AG04450 (cell line): ENCODE data around the gene FKBP6. TPM values are rescaled to one million over a fixed set of nuclear protein-coding genes. Genes with fewer than 3 reads are reported as not detected.
"Not testable (repeated sequence)": the region's sequence is repeated elsewhere in the genome, so short reads cannot be mapped to it uniquely, and the experiment has no call there.

Source experiments
- CTCF ChIA-PET: fragments of 300-600, 350-600 bp; formaldehyde crosslinking; extraction: SDS; loops from one replicate; lab custom pipeline; 2022; ENCODE audit warnings: antibody characterized with exemption, inconsistent platforms; lab: Charles Lee
- POLR2A ChIA-PET: fragments of 350-600 bp; formaldehyde crosslinking; extraction: SDS; loops from one replicate; lab custom pipeline; 2021; ENCODE audit warnings: antibody characterized with exemption, inconsistent platforms; lab: Yijun Ruan, JAX
- DNase-seq: peaks from one replicate; pipeline ENCODE4 v3.0.0-alpha.2; 2011; ENCODE audit warnings: low read depth, low spot score
- H3K27ac ChIP-seq: one replicate; pipeline ENCODE4 v1.5.1; 2012; ENCODE audit warnings: low read depth, low read length, control low read depth
- H3K27me3 ChIP-seq: one replicate; pipeline ENCODE4 v1.6.0; 2012; ENCODE audit warnings: low read length; ENCODE audit not compliant: control insufficient read depth, insufficient read depth
- H3K4me3 ChIP-seq: 2 replicates; pipeline ENCODE4 v1.5.1; 2011; ENCODE audit warnings: mild to moderate bottlenecking, low read depth, low read length, control low read depth
- H3K9me3 ChIP-seq: 2 replicates; pipeline ENCODE4 v1.5.1; 2012; ENCODE audit warnings: low read length; ENCODE audit not compliant: control insufficient read depth, insufficient read depth
- CTCF ChIP-seq: IDR thresholded peaks from 2 replicates; pipeline ENCODE4 v1.5.1; 2011; ENCODE audit warnings: low read depth, low read length, control low read depth, inconsistent platforms
- polyA minus RNA-seq: library from RNA; depleted of rRNA, polyadenylated mRNA; stranded (reverse); fragments of >200 nt; gene quantifications from 2 replicates; pipeline ENCODE4 v1.2.3, GENCODE V29; 2011; rRNA and poly(A)+ RNA removed
- polyA plus RNA-seq: library from polyadenylated mRNA; depleted of rRNA; stranded (reverse); fragments of >200 nt; gene quantifications from 2 replicates; pipeline ENCODE4 v1.2.3, GENCODE V29; 2011; rRNA removed

FKBP6 gene
- polyA plus RNA-seq (not detected in 2 replicates), polyA minus RNA-seq (not detected in 2 replicates)

GRCh38 chr7:73327922-73328321, at the start of gene FKBP6, which contains the start of gene TRIM50:
Gene FKBP6, plus strand, starts transcription at chr7:73328161. Its CDS starts 268 bp downstream, at chr7:73328429.
Gene TRIM50, minus strand, starts transcription at chr7:73328082. Its CDS starts 3,295 bp downstream, at chr7:73324787.
- H3K27me3 ChIP-seq, POLR2A ChIA-PET, H3K27ac ChIP-seq, H3K4me3 ChIP-seq, DNase-seq, H3K9me3 ChIP-seq: not testable (repeated sequence)
- CTCF ChIA-PET: interaction anchor here (0.6 kb wide), 1 partner anchor 193 kb away, joined by 3 read pairs; no protein-coding TSS in a partner anchor

GRCh38 chr7:73297235-73297634, 30.7 kb upstream of the FKBP6 start:
- H3K27me3 ChIP-seq, H3K27ac ChIP-seq, H3K9me3 ChIP-seq, DNase-seq, H3K4me3 ChIP-seq, POLR2A ChIA-PET, CTCF ChIA-PET: not testable (repeated sequence)

- POLR2A ChIA-PET, CTCF ChIA-PET, H3K4me3 ChIP-seq, H3K9me3 ChIP-seq, DNase-seq, H3K27me3 ChIP-seq, H3K27ac ChIP-seq: not testable (repeated sequence)
Observed at GRCh38 chr7:73297706-73298105, 30.3 kb upstream of the FKBP6 start.

- H3K4me3 ChIP-seq, DNase-seq, H3K27ac ChIP-seq, POLR2A ChIA-PET, H3K9me3 ChIP-seq, H3K27me3 ChIP-seq, CTCF ChIA-PET: not testable (repeated sequence)
Observed at GRCh38 chr7:73299812-73300211, 28.1 kb upstream of the FKBP6 start.

- H3K4me3 ChIP-seq, DNase-seq, CTCF ChIA-PET: not testable (repeated sequence)
Observed at GRCh38 chr7:73301108-73301507, 26.9 kb upstream of the FKBP6 start.

GRCh38 chr7:73302846-73303245, 25.1 kb upstream of the FKBP6 start:
- H3K27ac ChIP-seq, H3K4me3 ChIP-seq, CTCF ChIA-PET, H3K9me3 ChIP-seq, DNase-seq, H3K27me3 ChIP-seq, POLR2A ChIA-PET: not testable (repeated sequence)

More at GRCh38 chr7:73301108-73301507, 26.9 kb upstream of the FKBP6 start:
- H3K27ac ChIP-seq, H3K27me3 ChIP-seq, POLR2A ChIA-PET, H3K9me3 ChIP-seq: not testable (repeated sequence)

GRCh38 chr7:73303546-73303945, 24.4 kb upstream of the FKBP6 start:
- no peak for TF ChIP-seq CTCF
- Histone ChIP-seq H3K27me3 (no peaks in the 10 kb centered on the region), H3K27ac (no peak overlapping the region), H3K9me3 (no peaks in the 10 kb centered on the region; the same call in 1 of the 2 replicates), H3K4me3 (no peak overlapping the region)
- ChIA-PET POLR2A (no interaction called here), CTCF (no interaction called here)
- no peak for DNase-seq

GRCh38 chr7:73304071-73304470, 23.9 kb upstream of the FKBP6 start:
- no peak overlapping the region for H3K4me3 ChIP-seq
- CTCF ChIA-PET: no interaction called here
- POLR2A ChIA-PET: interaction anchor here (0.6 kb wide), 1 partner anchor 67 kb away, joined by 3 read pairs; no protein-coding TSS in a partner anchor
- TF ChIP-seq CTCF: no peak
- no peaks in the 10 kb centered on the region; the same call in 1 of the 2 replicates for H3K9me3 ChIP-seq
- H3K27ac ChIP-seq: no peak overlapping the region
- no peak for DNase-seq
- H3K27me3 ChIP-seq: no peaks in the 10 kb centered on the region
